Hepatocyte (in vitro differentiated cells): Measurements from ENCODE around the gene OR9A2. TPM values are rescaled to one million over a fixed set of nuclear protein-coding genes. Genes with fewer than 3 reads are reported as not detected.

Experiments
- DNase-seq: peaks from one replicate; pipeline ENCODE4 v3.0.0-alpha.2; 2016; ENCODE audit warnings: low spot score
- H2AFZ ChIP-seq: fragments of 200-600 bp; sonication (generic); 2 replicates; pipeline ENCODE4 v1.6.0; 2016; ENCODE audit warnings: antibody characterized with exemption, mild to moderate bottlenecking
- H3K27ac ChIP-seq: fragments of 200-600 bp; sonication (generic); 2 replicates; pipeline ENCODE4 v1.5.1; 2016; ENCODE audit warnings: mild to moderate bottlenecking
- H3K27me3 ChIP-seq: fragments of 200-600 bp; sonication (generic); 2 replicates; pipeline ENCODE4 v1.6.1; 2016
- H3K36me3 ChIP-seq: fragments of 200-600 bp; sonication (generic); replicated peaks from 2 replicates; pipeline ENCODE4 v1.5.1; 2016; ENCODE audit warnings: low read depth; ENCODE audit not compliant: insufficient read depth
- H3K4me1 ChIP-seq: fragments of 200-600 bp; sonication (generic); 2 replicates; pipeline ENCODE4 v1.5.1; 2016; ENCODE audit warnings: mild to moderate bottlenecking, moderate library complexity; ENCODE audit not compliant: insufficient read depth
- H3K4me2 ChIP-seq: fragments of 200-600 bp; sonication (generic); 2 replicates; pipeline ENCODE4 v1.6.0; 2016
- H3K4me3 ChIP-seq: fragments of 200-600 bp; sonication (generic); 2 replicates; pipeline ENCODE4 v1.5.1; 2016; ENCODE audit warnings: mild to moderate bottlenecking
- H3K79me2 ChIP-seq: fragments of 200-600 bp; sonication (generic); 2 replicates; pipeline ENCODE4 v1.6.0; 2017; ENCODE audit warnings: mild to moderate bottlenecking
- H3K9me2 ChIP-seq: fragments of 200-600 bp; sonication (generic); replicated peaks from 2 replicates; pipeline ENCODE4 v1.6.0; 2017; ENCODE audit warnings: mild to moderate bottlenecking; ENCODE audit not compliant: insufficient read depth
- H3K9me3 ChIP-seq: fragments of 200-600 bp; sonication (generic); 2 replicates; pipeline ENCODE4 v1.5.1; 2016; ENCODE audit warnings: low read depth, mild to moderate bottlenecking
- H4K20me1 ChIP-seq: fragments of 200-600 bp; sonication (generic); 2 replicates; pipeline ENCODE4 v1.6.0; 2016; ENCODE audit warnings: mild to moderate bottlenecking; ENCODE audit not compliant: insufficient read depth, poor library complexity, severe bottlenecking
- EZH2 ChIP-seq: fragments of 200-600 bp; sonication (generic); IDR thresholded peaks from 2 replicates; pipeline ENCODE4 v1.6.1; 2016; ENCODE audit warnings: antibody characterized with exemption, mild to moderate bottlenecking, borderline replicate concordance
- EZH2phosphoT487 ChIP-seq: fragments of 200-600 bp; sonication (generic); IDR thresholded peaks from one replicate; pipeline ENCODE4 v1.6.1; 2018; ENCODE audit warnings: antibody characterized with exemption, mild to moderate bottlenecking, low read depth, moderate library complexity; ENCODE audit not compliant: unreplicated experiment, severe bottlenecking
- WGBS: methylation state at CpG from one replicate; pipeline ENCODE4 v1.1.6; 2016; ENCODE audit warnings: low lambda C conversion rate; ENCODE audit errors: missing lambda C conversion rate; 5-methylcytosine and 5-hydroxymethylcytosine counted together
- polyA plus RNA-seq: library from polyadenylated mRNA; unstranded; fragments of >200 nt; fragmentation: Nextera tagmentation; extraction: Ambion mirVana; gene quantifications from 2 replicates; pipeline ENCODE4 v1.2.1, GENCODE V29; 2016
- total RNA-seq: library from RNA; depleted of rRNA; stranded (reverse); fragments of >200 nt; gene quantifications from 2 replicates; pipeline ENCODE4 v1.2.3, GENCODE V29; 2014
- TF ChIP-seq, protein P1 (sequence below): fragments of 200-600 bp; sonication (generic); IDR thresholded peaks from 2 replicates; pipeline ENCODE4 v1.5.1; 2016; ENCODE audit warnings: antibody characterized with exemption, mild to moderate bottlenecking; ENCODE audit not compliant: poor library complexity

Gene OR9A2
- total and polyA plus RNA-seq, 2 experiments from 2014 or later: not detected

- Histone ChIP-seq H3K27me3 (no peaks in the 10 kb centered on the region), H3K4me1 (no peaks in the 10 kb centered on the region), H2AFZ (no peak overlapping the region), H4K20me1 (no peaks in the 10 kb centered on the region), H3K27ac (no peak overlapping the region), H3K4me3 (no peak overlapping the region), H3K79me2 (no peaks in the 10 kb centered on the region), H3K36me3 (no peaks in the 10 kb centered on the region), H3K9me3 (no peaks in the 10 kb centered on the region), H3K4me2 (no peak overlapping the region), H3K9me2 (no peaks in the 10 kb centered on the region)
- WGBS: 76% methylated on average over 6 of the region's 6 CpGs
- DNase-seq: no peak
- TF ChIP-seq EZH2 (no peak), EZH2phosphoT487 (no peak)
- TF ChIP-seq, protein P1, sequence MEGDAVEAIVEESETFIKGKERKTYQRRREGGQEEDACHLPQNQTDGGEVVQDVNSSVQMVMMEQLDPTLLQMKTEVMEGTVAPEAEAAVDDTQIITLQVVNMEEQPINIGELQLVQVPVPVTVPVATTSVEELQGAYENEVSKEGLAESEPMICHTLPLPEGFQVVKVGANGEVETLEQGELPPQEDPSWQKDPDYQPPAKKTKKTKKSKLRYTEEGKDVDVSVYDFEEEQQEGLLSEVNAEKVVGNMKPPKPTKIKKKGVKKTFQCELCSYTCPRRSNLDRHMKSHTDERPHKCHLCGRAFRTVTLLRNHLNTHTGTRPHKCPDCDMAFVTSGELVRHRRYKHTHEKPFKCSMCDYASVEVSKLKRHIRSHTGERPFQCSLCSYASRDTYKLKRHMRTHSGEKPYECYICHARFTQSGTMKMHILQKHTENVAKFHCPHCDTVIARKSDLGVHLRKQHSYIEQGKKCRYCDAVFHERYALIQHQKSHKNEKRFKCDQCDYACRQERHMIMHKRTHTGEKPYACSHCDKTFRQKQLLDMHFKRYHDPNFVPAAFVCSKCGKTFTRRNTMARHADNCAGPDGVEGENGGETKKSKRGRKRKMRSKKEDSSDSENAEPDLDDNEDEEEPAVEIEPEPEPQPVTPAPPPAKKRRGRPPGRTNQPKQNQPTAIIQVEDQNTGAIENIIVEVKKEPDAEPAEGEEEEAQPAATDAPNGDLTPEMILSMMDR: no peak
These were observed 43.1 kb upstream of the OR9A2 start for GRCh38 chr7:143069912-143070500.

GRCh38 chr7:143068446-143068845, 41.5 kb upstream of the OR9A2 start:
- Histone ChIP-seq H3K27me3 (no peaks in the 10 kb centered on the region), H3K27ac (no peak overlapping the region), H3K4me3 (no peak overlapping the region), H3K4me2 (no peak overlapping the region), H3K36me3 (no peaks in the 10 kb centered on the region), H3K79me2 (no peaks in the 10 kb centered on the region), H3K9me2 (no peaks in the 10 kb centered on the region), H4K20me1 (no peaks in the 10 kb centered on the region), H3K4me1 (no peaks in the 10 kb centered on the region), H2AFZ (no peak overlapping the region), H3K9me3 (no peaks in the 10 kb centered on the region)
- TF ChIP-seq, protein P1: no peak
- TF ChIP-seq EZH2 (no peak), EZH2phosphoT487 (no peak)
- WGBS: 48% methylated on average over 2 of the region's 2 CpGs
- no peak for DNase-seq

DNA sequence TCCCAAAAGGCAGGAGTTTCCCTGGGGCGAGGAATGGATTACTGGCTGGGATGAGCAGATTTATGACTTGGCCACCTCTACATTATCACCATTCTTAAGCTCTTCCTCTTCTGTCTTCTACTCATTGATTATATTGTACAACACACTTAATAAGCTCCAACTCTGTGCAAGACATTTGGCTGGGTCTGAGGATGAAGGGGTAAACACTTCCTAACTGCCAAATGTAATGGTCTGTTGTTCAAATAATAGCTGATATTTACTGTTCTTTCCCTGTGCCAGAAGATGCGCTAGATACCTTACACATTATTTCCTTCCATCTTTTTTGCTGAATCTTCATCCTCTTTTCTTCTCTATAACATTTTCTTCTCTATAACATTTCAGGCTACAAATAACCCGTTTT, 36.8 kb upstream of the OR9A2 start:
- no peak for DNase-seq
- Histone ChIP-seq H3K27me3 (no peaks in the 10 kb centered on the region), H3K9me3 (no peaks in the 10 kb centered on the region), H3K4me3 (no peak overlapping the region), H3K79me2 (no peaks in the 10 kb centered on the region), H3K4me2 (no peak overlapping the region), H3K36me3 (no peaks in the 10 kb centered on the region), H3K27ac (no peak overlapping the region), H2AFZ (no peak overlapping the region), H3K4me1 (no peaks in the 10 kb centered on the region), H4K20me1 (no peaks in the 10 kb centered on the region), H3K9me2 (no peaks in the 10 kb centered on the region)
- WGBS: 81% methylated on average over 3 of the region's 3 CpGs
- TF ChIP-seq, protein P1: no peak

- DNase-seq: no peak
- Histone ChIP-seq H3K9me3 (no peaks in the 10 kb centered on the region), H3K79me2 (no peaks in the 10 kb centered on the region)
These were observed 28.8 kb upstream of the OR9A2 start for GRCh38 chr7:143055754-143056153.

More at GRCh38 chr7:143055754-143056153, 28.8 kb upstream of the OR9A2 start:
- no peak overlapping the region for H3K27ac ChIP-seq
- no peaks in the 10 kb centered on the region for H4K20me1 ChIP-seq
- H3K4me1 ChIP-seq: no peaks in the 10 kb centered on the region
- H3K27me3 ChIP-seq: no peaks in the 10 kb centered on the region
- H2AFZ ChIP-seq: no peak overlapping the region
- TF ChIP-seq, protein P1: no peak
- TF ChIP-seq EZH2phosphoT487: no peak
- no peak for TF ChIP-seq EZH2
- H3K4me2 ChIP-seq: no peak overlapping the region
- H3K4me3 ChIP-seq: no peak overlapping the region
- H3K36me3 ChIP-seq: no peaks in the 10 kb centered on the region
- no peaks in the 10 kb centered on the region for H3K9me2 ChIP-seq
